GM12891 (cell line): ENCODE results near the gene R3HDM1.

Source experiments
- POLR2A ChIP-seq: IDR thresholded peaks from 2 replicates; pipeline ENCODE4 v1.6.1; 2011; ENCODE audit warnings: low read depth, low read length, control low read depth
- POLR2AphosphoS5 ChIP-seq: IDR thresholded peaks from 2 replicates; pipeline ENCODE4 v1.6.1; 2011; ENCODE audit warnings: low read depth, low read length, control low read depth

DNA sequence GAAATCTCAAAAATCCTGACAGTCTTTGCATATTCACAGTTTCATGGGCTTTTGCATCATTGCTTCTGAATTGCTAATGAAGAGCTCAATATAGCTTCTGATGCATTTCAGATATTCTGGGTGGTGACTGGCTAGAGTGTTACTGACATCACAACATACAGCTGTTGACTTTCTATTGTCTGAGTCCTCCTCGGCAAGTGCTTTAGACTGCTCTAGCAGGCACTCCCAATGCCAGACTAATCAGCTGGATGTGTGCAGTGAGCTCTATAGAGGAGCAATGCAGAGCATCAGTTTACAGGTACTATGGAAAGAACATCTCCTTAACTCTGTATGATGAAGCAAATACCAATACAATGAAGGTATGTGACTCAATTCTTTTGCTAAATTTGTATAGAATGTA is 54.9 kb downstream of the R3HDM1 start:
- TF ChIP-seq POLR2A, result no peak
- TF ChIP-seq POLR2AphosphoS5, result no peak
